ENCODE measurements around the gene ADGRF4. TPM values are rescaled to one million over a fixed set of nuclear protein-coding genes. Genes with fewer than 3 reads are reported as not detected.

The ADGRF4 gene
- total RNA-seq, 4 donors from 2014 or later = 0.22 TPM; not detected in 3

DNA sequence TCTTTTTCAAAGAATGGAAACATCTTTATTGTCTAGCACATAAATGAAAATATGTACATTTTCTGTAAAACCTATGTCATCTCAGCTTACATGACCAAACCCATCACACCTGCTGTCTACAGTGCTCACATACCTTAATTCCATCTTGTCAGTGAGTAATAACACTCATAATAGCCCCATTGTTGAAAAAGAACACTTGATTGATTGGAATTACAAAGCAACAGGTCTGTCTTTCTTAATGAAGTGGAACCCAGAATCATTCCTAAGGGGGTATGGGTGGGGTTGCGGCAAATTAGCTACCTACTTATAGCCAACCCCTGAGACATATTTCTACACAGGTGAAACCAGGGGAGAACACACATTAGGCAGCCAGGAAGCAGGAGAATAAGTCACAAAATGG is 20.2 kb downstream of the ADGRF4 start:
- TF ChIP-seq, protein P1, sequence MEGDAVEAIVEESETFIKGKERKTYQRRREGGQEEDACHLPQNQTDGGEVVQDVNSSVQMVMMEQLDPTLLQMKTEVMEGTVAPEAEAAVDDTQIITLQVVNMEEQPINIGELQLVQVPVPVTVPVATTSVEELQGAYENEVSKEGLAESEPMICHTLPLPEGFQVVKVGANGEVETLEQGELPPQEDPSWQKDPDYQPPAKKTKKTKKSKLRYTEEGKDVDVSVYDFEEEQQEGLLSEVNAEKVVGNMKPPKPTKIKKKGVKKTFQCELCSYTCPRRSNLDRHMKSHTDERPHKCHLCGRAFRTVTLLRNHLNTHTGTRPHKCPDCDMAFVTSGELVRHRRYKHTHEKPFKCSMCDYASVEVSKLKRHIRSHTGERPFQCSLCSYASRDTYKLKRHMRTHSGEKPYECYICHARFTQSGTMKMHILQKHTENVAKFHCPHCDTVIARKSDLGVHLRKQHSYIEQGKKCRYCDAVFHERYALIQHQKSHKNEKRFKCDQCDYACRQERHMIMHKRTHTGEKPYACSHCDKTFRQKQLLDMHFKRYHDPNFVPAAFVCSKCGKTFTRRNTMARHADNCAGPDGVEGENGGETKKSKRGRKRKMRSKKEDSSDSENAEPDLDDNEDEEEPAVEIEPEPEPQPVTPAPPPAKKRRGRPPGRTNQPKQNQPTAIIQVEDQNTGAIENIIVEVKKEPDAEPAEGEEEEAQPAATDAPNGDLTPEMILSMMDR (IDR thresholded peaks at IDR 0.05; ENCODE audit: low read depth) = no peak

GRCh38 chr6:47721189-47721588 is 22.8 kb downstream of the ADGRF4 start:
- TF ChIP-seq, protein P1 (IDR thresholded peaks at IDR 0.05; ENCODE audit: low read depth) = no peak

DNA sequence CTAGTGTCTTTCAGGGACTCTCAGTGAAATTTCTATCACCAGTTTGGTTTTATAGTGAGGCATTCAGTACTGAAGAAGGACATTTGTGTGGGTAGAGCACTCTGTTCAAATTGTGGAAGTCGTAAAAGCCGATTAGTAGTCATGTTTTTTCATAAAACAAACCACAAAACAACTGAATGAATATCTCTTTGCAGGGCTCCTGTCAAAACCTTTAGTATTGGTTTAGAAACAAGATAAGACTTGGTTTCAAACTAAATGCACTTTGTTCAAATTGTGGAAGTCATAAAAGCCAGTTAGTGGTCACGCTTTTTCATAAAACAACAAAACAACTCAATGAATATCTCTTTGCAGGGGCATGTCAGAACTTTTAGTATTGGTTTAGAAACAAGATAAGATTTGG is 23.8 kb downstream of the ADGRF4 start:
- TF ChIP-seq, protein P1 (IDR thresholded peaks at IDR 0.05; ENCODE audit: low read depth) = no peak

DNA sequence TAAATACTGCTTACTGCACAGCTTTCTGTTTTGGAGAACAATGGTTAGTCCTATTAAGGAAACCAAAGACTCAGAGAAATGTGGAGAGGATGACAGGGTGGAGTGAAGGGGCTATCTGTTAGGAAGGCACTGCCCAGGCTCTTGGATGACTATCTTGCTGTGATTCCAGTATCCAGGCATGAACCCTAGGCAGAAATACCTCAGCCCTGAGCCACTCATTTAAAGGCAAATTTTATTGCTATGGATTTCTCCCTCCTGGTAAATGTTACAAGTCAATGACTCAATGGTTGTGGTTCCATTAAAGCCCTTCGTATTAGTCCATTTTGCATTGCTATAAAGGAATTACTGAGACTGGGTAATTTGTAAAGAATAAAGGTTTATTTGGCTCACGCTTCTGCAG is 25.9 kb downstream of the ADGRF4 start:
- TF ChIP-seq, protein P1 (IDR thresholded peaks at IDR 0.05; ENCODE audit: low read depth) = no peak

DNA sequence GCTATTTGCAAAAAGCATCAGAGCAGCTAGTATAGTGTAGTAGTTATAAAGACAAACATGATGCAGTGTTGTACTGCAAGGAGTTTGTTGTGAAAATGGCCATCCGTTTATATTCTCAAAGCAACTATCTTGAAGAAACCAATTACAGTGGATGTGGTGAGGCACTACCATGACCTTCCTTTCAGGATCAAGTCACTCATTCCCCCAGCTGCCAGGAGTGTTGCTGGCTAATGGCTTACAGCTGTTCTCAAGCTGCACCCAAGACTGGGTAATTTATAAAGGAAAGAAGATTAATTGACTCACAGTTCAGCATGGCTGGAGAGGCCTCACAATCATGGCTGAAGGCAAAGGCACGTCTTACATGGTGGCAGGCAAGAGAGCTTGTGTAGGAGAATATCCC is 29.0 kb downstream of the ADGRF4 start:
- TF ChIP-seq, protein P1 (IDR thresholded peaks at IDR 0.05; ENCODE audit: low read depth) = no peak

GRCh38 chr6:47729019-47729418 is 30.6 kb downstream of the ADGRF4 start:
- TF ChIP-seq, protein P1 (IDR thresholded peaks at IDR 0.05; ENCODE audit: low read depth) = no peak

DNA sequence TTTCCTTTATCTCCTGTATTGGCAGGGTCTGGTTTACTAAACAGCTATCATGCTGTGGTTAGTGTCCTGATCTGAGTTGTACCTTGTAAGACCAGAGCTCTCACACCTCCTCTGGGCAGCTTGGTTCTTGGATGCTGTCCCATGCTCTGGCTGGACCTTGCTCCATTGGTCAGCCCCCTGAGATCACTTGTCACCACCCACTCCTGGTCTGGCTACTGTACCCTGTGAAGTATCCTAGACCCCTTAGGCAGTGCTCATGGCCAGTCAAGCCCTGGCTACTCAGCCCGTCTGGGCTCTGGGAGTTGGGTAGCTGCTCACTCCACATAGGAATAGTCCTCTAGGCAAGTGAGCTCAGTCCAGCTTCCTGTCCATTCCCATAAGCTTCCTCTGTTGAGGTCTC is 31.1 kb downstream of the ADGRF4 start:
- TF ChIP-seq, protein P1 (IDR thresholded peaks at IDR 0.05; ENCODE audit: low read depth) = no peak

Data from subcutaneous adipose tissue (tissue), 4 donors.